Cardiac septum (tissue), 1 donor: ENCODE results near the gene YIF1B. TPM values are rescaled to one million over a fixed set of nuclear protein-coding genes. Genes with fewer than 3 reads are reported as not detected.
"Not testable (repeated sequence)": the region's sequence is repeated elsewhere in the genome, so short reads cannot be mapped to it uniquely, and the experiment has no call there.

Experiments
- DNase-seq: peaks from one replicate; pipeline ENCODE4 v3.0.0-alpha.2; 2020; ENCODE audit warnings: low spot score
- intact Hi-C: fragments of 100-400 bp; cut with DNase I; formaldehyde crosslinking; loops from one replicate; pipeline ENCODE4 v1.14.0; 2022
- total RNA-seq: library from RNA; stranded (reverse); fragmentation: NEBNext Ultra II Directional; extraction: Animal tissue kit (Norgen Biotek cat#: 25700); gene quantifications from one replicate; pipeline ENCODE4 v1.2.1, GENCODE V29; 2021
- donor health status: DM: no; HTN: no; CAD: no.

YIF1B gene
- total RNA-seq, 1 donor from 2014 or later, result 27.6 TPM

GRCh38 chr19:38262585-38263268 lies 53.0 kb downstream of the YIF1B start:
- intact Hi-C loops, result no loop called here
- no peak for DNase-seq

GRCh38 chr19:38261942-38262341 lies 53.8 kb downstream of the YIF1B start:
- intact Hi-C loops, DNase-seq: not testable (repeated sequence)

- intact Hi-C loops, result no loop called here
- no peak for DNase-seq
These were observed 60.2 kb downstream of the YIF1B start for GRCh38 chr19:38255383-38256014.

GRCh38 chr19:38253788-38254187 lies 62.0 kb downstream of the YIF1B start:
- intact Hi-C loops, result no loop called here

More at GRCh38 chr19:38253788-38254187, 62.0 kb downstream of the YIF1B start:
- DNase-seq, result no peak

Other genes with a start within 250 kb of the YIF1B start
- gene DPF1, start 91.7 kb downstream of the YIF1B start, total RNA-seq, result 0.51 TPM
- 23.9 TPM for gene PPP1R14A, start 59.6 kb downstream of the YIF1B start, total RNA-seq
- gene SPINT2, start 51.4 kb downstream of the YIF1B start, total RNA-seq, result 17.3 TPM
- gene C19orf33, start 11.7 kb downstream of the YIF1B start, total RNA-seq, result 2.0 TPM
- 14.1 TPM for gene KCNK6, start 3.9 kb upstream of the YIF1B start, total RNA-seq
- gene CATSPERG, start 19.9 kb upstream of the YIF1B start, total RNA-seq, result 1.5 TPM
- gene PSMD8, start 58.6 kb upstream of the YIF1B start, total RNA-seq, result 283 TPM
- gene GGN, start 72.1 kb upstream of the YIF1B start, total RNA-seq, result 0.40 TPM
- 2.2 TPM for gene SPRED3, start 72.8 kb upstream of the YIF1B start, total RNA-seq
- 14.2 TPM for gene FAM98C, start 87.1 kb upstream of the YIF1B start, total RNA-seq
- gene RASGRP4, start 110.3 kb upstream of the YIF1B start, total RNA-seq, result 1.5 TPM
- 1.3 TPM for gene RYR1, start 117.7 kb upstream of the YIF1B start, total RNA-seq